Glutamatergic neuron (in vitro differentiated cells): ENCODE results near the gene USP40. TPM values are rescaled to one million over a fixed set of nuclear protein-coding genes. Genes with fewer than 3 reads are reported as not detected.

ENCODE experiments used
- DNase-seq: peaks from one replicate; pipeline ENCODE4 v3.0.0; 2022
- H3K27ac Mint-ChIP-seq: one replicate; pipeline ENCODE4 v1.8.0; 2020; ENCODE audit warnings: mild to moderate bottlenecking, mixed read lengths, inconsistent platforms; ENCODE audit not compliant: unreplicated experiment
- H3K27me3 Mint-ChIP-seq: one replicate; pipeline ENCODE4 v1.8.0; 2020; ENCODE audit warnings: mild to moderate bottlenecking, moderate library complexity, mixed read lengths, inconsistent platforms; ENCODE audit not compliant: unreplicated experiment
- H3K36me3 Mint-ChIP-seq: one replicate; pipeline ENCODE4 v1.8.0; 2020; ENCODE audit warnings: mild to moderate bottlenecking, mixed read lengths, inconsistent platforms; ENCODE audit not compliant: unreplicated experiment
- H3K4me1 Mint-ChIP-seq: one replicate; pipeline ENCODE4 v1.8.0; 2020; ENCODE audit warnings: mild to moderate bottlenecking, low read depth, mixed read lengths, inconsistent platforms; ENCODE audit not compliant: unreplicated experiment
- H3K4me3 Mint-ChIP-seq: one replicate; pipeline ENCODE4 v1.8.0; 2020; ENCODE audit warnings: mild to moderate bottlenecking, mixed read lengths, inconsistent platforms; ENCODE audit not compliant: unreplicated experiment
- H3K9me3 Mint-ChIP-seq: one replicate; pipeline ENCODE4 v1.8.0; 2020; ENCODE audit warnings: mild to moderate bottlenecking, moderate library complexity, mixed read lengths, inconsistent platforms; ENCODE audit not compliant: unreplicated experiment
- total RNA-seq: library from RNA; stranded (reverse); fragmentation: NEBNext Ultra II Directional; extraction: Animal tissue kit (Norgen Biotek cat#: 25700); gene quantifications from one replicate; pipeline ENCODE4 v1.2.1, GENCODE V29; 2021; ENCODE audit not compliant: unreplicated experiment
- TF ChIP-seq, protein P1 (sequence below): fragments of 200-600 bp; sonication (generic); IDR thresholded peaks from one replicate; pipeline ENCODE4 v1.5.0; 2021; ENCODE audit not compliant: partially characterized antibody, unreplicated experiment

USP40 gene
- total RNA-seq, 1 donor from 2014 or later: 21.8 TPM

DNA sequence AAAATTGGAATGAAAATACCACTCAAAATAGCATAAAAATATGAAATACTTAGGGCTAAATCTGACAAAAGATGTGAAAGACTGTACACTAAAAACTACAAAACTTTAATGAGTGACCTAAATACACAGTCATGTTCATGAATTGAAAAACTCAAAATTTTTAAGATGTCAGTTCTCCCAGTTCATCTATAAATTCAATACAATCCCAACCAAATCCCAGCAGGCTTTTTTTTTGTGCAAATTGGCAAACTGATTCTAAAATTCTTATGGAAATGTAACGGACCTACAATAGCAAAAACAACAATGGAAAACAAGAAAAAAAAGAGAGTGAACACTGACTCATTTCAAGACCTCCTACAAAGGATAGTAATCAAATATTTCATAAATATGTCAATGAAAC lies 4.4 kb upstream of the USP40 start:
- peaks cover 8% of the 10 kb centered on the region for H3K36me3 Mint-ChIP-seq
- H3K9me3 Mint-ChIP-seq: no peaks in the 10 kb centered on the region
- no peak overlapping the region for H3K27ac Mint-ChIP-seq
- TF ChIP-seq, protein P1, sequence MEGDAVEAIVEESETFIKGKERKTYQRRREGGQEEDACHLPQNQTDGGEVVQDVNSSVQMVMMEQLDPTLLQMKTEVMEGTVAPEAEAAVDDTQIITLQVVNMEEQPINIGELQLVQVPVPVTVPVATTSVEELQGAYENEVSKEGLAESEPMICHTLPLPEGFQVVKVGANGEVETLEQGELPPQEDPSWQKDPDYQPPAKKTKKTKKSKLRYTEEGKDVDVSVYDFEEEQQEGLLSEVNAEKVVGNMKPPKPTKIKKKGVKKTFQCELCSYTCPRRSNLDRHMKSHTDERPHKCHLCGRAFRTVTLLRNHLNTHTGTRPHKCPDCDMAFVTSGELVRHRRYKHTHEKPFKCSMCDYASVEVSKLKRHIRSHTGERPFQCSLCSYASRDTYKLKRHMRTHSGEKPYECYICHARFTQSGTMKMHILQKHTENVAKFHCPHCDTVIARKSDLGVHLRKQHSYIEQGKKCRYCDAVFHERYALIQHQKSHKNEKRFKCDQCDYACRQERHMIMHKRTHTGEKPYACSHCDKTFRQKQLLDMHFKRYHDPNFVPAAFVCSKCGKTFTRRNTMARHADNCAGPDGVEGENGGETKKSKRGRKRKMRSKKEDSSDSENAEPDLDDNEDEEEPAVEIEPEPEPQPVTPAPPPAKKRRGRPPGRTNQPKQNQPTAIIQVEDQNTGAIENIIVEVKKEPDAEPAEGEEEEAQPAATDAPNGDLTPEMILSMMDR: no peak
- no peaks in the 10 kb centered on the region for H3K27me3 Mint-ChIP-seq
- no peak for DNase-seq
- H3K4me3 Mint-ChIP-seq: no peak overlapping the region
- H3K4me1 Mint-ChIP-seq: no peaks in the 10 kb centered on the region

DNA sequence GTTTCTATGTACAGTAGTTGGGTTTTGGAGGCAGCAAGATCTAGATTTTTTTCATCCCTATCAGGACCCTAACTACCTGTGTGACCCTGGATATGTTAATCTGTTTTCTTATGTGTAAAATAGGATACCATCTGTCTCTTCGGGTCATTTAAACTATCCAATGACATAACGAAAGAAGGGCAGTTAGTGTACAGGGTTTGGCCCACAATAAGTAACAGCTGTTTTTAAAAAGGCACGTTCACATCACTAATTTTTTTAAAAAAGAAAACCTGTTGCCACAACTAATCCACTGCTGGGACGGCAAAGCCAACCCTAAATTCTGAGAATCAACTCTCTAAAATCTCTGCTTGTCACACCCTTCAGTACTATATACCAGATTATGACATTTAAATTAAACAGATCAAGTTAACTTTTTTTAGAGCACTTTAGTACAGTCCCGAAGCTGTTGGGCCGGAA lies 869 bp downstream of the USP40 start:
- Mint-ChIP-seq H3K36me3 (no peaks in the 10 kb centered on the region), H3K27ac (peak overlapping the region; percentile 97), H3K4me3 (peak overlapping the region; percentile 96), H3K9me3 (no peaks in the 10 kb centered on the region), H3K27me3 (no peaks in the 10 kb centered on the region), H3K4me1 (no peaks in the 10 kb centered on the region)
- no peak for DNase-seq
- TF ChIP-seq, protein P1: no peak

DNA sequence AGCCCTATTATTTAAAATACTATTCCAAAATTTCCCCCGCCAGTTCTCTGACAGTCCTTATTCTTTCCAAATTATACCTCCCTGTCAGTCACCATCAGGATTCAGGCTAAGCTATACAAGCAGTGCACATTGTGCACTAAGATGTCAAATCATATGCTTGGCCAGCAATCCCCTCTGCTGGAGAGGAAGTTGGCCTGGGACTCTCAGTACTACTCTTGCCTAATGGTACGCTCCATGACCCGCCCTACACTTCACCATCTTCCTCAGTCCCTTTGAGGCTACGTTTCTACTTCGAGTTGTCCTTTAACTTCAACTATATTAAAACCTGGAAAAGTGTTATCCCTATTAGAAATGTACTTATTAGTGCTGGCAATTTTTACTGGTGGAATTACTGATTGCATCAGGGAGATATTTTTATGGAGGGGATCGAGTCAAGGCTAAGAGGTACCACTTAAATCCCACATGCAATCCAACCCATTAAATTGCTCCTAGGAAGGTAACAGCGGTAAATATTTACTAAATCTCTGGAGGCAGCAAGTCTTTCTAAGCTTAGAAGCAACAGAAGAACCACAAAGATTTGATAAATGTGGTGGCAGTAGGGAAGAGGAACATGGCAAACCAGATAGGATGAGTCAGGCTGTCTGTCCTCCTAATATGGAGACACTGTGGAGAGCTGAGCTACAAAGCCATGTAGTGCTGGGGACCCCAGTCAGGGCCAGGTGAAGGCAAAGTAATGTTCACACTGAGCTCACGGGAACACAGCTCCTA lies 2.7 kb downstream of the USP40 start:
- Mint-ChIP-seq H3K9me3 (no peaks in the 10 kb centered on the region), H3K27ac (no peak overlapping the region), H3K27me3 (no peaks in the 10 kb centered on the region), H3K4me3 (no peak overlapping the region), H3K36me3 (peaks cover 5% of the 10 kb centered on the region), H3K4me1 (no peaks in the 10 kb centered on the region)
- no peak for DNase-seq
- TF ChIP-seq, protein P1: no peak

DNA sequence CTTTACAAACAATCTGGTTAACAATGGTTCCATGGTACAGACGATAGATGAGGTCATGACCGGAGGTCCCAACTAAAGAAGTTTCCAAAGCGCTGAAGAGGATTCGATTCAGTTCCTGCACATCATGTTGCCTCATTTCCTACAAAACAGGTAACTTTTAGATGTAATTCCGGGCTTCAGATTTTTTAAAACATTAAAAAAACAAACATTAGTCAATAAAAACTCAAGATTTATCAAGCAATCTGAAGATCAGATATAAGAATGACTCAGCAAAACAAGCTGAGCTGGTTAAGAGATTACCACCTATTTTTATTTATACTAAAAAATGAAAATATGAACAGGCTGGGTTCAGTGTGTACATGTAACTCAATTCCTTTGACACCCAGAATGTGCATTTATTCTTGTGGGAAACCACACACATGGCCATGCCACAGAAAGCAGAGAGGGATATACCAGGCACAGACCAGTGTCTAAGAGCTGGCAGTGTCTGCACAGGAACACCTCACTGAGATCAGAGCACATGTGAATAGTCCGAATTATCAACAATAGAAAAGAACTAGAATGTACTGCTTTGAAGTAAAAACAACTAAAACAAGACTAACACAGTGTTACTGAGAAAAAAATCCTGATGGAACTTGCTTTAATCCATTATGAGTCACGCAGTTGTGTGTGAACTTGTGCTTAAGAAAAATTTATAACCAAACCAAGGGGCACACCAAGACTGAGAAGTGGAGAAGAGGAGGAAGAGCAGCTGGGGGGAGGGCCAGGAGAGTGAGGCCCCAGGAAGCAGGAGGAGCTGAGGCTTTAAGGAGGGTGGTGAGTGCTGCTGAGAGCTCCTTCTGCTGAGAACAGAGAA lies 9.5 kb downstream of the USP40 start:
- Mint-ChIP-seq H3K9me3 (no peaks in the 10 kb centered on the region), H3K27ac (no peak overlapping the region), H3K27me3 (no peaks in the 10 kb centered on the region), H3K36me3 (peaks cover 5% of the 10 kb centered on the region), H3K4me3 (no peak overlapping the region), H3K4me1 (peaks cover under 1% of the 10 kb centered on the region)
- no peak for DNase-seq
- TF ChIP-seq, protein P1: no peak
